Astrocyte (in vitro differentiated cells and primary cell): Measurements from ENCODE around the gene RBP3.

ENCODE experiments used
- EZH2 ChIP-seq: IDR thresholded peaks from 2 replicates; pipeline ENCODE4 v1.6.1; 2012; ENCODE audit warnings: mild to moderate bottlenecking, low read length, inconsistent platforms; ENCODE audit not compliant: insufficient read depth
- TF ChIP-seq, protein P1 (sequence below): IDR thresholded peaks from 2 replicates; pipeline ENCODE4 v1.5.1; 2011; ENCODE audit warnings: low read depth, mild to moderate bottlenecking, inconsistent platforms, low read length, moderate library complexity; ENCODE audit not compliant: insufficient read depth

DNA sequence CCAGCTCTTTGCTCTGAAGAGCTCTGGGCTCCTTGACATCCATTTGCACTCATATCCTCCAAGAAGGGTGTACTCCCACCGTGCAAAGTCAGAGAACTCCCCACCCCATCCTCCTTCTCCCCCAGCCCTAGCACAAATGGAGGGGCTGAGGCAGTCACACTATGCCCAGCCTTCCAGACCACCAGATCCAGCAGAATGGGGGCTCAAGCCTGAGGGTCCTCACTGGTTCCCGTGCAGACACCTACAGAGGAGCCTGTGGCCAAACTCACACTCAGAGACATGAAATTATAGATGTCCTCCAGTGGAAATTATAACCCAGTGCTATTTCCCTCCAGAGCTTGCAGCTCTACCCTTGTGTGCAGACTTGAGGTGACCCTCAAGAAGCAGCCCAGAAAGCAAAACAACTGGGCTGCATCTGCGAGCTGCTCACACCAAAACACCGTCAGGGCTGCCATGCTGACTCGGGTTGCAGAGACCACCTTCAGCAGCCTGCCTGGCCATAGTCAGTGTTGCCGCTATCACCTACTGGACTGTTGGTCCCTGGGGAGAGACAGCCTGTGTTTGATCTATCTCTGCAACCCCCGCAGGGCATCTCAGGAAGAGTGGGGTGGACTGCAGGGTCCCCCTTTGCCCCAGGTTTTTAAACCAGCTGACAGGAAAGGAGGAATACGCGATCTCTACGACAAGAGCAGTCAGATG lies 28.5 kb downstream of the RBP3 start:
- TF ChIP-seq, protein P1, sequence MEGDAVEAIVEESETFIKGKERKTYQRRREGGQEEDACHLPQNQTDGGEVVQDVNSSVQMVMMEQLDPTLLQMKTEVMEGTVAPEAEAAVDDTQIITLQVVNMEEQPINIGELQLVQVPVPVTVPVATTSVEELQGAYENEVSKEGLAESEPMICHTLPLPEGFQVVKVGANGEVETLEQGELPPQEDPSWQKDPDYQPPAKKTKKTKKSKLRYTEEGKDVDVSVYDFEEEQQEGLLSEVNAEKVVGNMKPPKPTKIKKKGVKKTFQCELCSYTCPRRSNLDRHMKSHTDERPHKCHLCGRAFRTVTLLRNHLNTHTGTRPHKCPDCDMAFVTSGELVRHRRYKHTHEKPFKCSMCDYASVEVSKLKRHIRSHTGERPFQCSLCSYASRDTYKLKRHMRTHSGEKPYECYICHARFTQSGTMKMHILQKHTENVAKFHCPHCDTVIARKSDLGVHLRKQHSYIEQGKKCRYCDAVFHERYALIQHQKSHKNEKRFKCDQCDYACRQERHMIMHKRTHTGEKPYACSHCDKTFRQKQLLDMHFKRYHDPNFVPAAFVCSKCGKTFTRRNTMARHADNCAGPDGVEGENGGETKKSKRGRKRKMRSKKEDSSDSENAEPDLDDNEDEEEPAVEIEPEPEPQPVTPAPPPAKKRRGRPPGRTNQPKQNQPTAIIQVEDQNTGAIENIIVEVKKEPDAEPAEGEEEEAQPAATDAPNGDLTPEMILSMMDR = no peak
- no peak for TF ChIP-seq EZH2
